Stimulated activated CD4-positive, alpha-beta T cell treated with anti-CD3 and anti-CD28 coated beads, Interleukin-4, amount 100 ng/mL, for 48 hours (primary cell): ENCODE measurements around the gene SLAIN1.
A peak's percentile ranks its signal among the peaks of the same experiment; 100 is the strongest.

ENCODE experiments used
- DNase-seq, 2 donors: peaks; one replicate each; pipeline ENCODE4 v3.0.0-alpha.2; 2020; ENCODE audit warnings: low read depth in 2 of 2

Gene SLAIN1

DNA sequence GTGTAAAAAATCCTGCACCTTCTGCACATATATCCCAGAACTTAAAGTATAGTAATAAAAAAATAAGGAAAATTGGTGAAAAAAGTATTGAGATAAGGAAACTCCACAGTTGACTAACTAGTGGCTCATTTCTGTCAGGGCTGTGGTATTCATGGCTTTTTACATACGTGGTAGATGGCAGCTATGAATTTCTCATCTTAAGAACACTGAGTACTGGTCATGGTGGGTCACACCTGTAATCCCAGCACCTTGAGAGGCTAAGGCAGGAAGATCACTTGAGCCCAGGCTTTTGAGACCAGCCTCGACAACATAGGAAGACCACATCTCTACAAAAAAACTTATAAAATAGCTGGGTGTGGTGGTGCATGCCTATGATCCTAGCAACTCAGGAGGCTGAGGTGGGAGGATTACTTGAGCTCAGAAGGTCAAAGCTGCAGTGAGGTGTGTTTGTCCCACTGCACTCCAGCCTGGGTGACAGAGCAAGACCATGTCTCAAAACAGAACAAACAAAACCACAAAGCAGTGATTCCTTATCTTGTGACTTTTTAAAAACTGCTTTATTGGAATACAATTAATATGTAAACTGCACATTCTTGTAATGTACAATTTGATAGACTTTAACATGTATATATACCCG lies 16.8 kb downstream of the SLAIN1 start:
- no peak for DNase-seq

DNA sequence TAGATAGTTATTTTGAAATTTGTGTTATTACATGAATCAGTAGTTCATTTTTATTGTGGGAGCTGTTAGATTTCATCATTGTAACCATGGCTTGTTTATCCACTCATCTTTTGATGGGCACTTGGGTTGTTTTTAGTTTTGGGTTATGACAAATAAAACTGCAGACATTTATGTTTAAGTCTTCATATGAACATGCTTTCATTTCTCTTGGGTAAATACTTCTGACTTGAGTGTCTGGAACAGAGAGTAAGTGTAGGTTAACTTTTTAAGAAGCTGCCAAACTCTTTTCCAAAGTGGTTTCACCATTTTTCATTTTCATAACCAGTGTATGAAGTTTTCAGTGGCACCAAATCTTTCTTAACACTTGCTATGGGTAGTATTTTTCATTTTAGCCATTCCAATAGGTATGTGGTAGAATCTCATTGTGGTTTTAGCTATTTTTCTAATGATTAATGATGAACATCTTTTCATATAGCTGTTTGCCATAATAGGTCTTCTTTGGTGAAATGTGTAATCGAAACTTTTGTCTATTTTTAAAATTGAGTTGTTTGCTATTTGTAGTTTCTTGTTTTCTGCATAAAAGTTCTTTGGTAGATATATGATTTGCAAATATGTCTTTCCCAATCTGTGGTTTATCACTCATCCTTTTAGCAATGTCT lies 17.9 kb downstream of the SLAIN1 start:
- no peak for DNase-seq

DNA sequence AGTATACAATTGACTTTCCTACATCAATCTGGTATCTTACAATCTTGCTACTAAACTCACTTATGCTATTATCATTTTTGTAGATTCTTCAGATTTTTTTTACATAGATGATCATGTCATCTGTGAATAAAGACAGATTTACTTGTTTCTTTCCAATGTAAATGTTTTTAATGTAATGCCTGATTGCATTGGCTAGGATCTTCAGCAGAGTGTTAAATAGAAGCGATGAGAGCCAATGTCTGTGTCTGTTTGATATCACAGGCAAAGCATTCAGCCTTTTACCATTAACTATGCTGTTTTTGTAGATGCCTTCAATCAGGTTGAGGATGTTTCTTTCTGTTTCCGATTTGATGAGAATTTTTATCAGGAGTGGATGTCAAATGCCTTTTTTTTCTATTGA lies 19.2 kb downstream of the SLAIN1 start:
- no peak for DNase-seq

DNA sequence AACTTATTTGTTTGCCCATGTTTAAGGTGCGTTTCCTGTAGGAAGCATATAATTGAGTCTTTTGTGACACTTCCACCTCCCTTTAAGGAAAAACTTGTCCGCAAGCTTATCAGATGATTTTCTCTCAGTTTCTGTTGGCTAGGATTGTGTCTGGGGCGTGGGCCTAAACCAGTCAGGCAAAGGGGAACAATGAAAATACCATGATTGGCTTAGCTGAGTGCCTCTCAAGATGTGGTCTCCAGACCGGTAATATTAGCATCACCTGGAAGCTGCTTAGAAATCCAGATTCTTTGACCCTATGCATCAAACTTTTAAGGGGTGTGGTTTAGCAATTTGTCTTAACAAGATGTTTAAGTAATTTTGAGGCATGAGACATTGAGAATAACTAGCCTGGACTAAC lies 20.0 kb downstream of the SLAIN1 start:
- no peak for DNase-seq

DNA sequence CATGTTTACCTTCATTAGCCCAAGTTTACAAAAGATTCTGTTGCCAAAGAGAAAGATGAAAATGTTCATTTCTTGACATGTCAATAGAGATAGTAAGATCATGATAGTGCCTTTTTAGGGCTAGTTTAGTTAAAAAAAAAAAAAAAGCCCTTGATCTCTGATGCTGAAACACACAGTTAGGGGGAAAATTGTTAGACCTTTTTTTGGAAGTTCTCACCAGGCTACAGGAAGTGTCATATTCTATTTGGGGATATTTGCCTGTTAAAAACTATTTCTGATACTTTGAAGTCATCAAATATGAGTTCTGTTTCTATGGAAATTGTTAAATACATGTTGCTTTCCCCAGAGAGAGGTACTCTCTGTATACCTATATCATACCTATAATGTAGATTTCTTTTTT lies 21.6 kb downstream of the SLAIN1 start:
- no peak for DNase-seq

DNA sequence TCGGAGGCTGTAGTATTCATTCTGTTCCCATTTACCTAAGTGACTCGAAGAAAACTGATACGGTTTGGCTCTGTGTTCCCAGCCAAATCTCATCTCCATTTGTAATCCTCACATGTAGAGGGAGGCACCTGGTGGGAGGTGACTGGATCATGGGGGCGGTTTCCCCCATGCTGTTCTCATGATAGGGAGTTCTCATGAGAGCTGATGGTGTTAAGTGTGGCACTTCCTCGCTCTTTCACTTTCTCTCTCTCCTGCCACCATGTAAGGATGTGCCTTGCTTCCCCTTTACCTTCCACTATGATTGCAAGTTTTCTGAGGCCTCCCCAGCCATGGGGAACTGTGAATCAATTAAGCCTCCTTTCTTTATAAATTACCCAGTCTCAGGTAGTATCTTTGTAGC lies 23.5 kb downstream of the SLAIN1 start:
- no peak for DNase-seq

DNA sequence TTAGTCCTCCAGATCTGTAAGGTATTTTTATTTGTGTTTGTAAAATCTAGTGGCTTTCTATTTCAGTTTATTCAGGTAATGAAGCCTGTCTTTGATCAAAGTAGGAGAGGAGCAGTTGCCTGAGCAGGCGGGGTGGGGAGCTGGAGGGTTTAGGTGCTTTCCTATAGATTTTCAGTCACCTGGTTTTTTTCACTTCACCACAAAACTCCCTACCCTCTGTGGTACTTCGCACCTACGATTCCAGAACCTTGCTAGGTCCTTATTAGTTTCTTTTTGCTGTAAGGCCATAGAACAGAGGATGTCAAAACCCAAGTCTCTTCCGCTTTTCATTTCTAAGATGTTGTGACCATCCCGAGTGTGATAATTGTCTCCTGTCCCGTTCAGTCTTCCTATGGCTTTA lies 26.6 kb downstream of the SLAIN1 start:
- DNase-seq: no peak

DNA sequence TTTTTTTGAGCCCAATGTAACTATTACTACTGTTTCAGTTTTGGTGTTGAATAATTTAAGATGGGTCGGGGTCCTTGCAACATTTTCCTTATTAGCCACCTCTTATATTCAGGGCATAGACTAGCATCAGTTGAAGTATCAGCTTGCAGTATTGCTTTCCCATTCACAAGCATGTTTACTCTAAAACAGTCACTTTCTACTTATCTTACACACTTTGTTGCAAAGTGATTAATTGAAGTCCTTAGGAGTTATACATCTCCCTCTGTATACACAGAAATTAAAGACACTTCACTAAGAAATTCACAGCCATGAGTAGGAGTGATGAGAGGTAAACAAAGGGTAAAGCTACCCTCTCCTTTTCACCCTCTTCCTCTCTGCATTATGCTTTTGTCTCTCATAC lies 27.6 kb downstream of the SLAIN1 start:
- no peak for DNase-seq

DNA sequence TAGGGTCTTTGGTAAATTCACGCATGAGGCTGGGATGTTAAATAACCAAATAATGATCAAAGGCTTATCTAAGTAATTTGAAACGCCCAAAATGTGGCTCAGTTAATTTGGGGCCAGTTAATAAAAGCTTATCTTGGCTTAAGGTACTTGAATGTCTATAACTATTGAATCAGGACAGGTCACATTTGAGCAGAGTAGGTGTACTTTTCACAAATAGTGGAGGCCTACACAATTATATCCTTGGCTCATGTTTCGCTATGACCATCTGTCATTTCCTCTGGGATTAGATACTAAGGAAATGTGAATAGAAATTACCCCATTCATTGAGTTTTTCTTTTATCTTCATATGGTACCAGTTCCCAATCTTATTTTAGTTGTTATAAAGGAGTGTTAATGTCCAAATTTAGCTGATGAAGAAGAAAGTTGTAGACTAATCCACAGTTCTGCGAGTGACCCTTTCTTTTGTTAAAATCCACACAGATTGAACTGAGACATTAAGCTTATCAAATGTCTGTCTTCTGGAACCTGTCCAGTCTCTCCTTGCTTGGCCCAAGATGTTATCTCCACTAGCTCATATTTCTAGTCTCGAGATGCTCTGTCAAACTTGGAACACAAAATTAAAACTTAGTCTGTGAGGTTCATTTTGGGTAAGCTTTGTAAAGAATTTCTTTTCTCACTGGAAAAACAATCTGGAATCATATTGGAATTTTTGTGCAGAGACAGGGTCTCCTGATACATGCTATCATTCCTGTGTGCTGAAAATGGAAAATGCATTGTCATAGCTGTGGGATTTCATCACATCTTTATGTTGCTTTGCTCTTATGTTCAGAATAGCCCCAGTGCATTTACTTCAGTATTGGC lies 31.0 kb downstream of the SLAIN1 start:
- DNase-seq: no peak

DNA sequence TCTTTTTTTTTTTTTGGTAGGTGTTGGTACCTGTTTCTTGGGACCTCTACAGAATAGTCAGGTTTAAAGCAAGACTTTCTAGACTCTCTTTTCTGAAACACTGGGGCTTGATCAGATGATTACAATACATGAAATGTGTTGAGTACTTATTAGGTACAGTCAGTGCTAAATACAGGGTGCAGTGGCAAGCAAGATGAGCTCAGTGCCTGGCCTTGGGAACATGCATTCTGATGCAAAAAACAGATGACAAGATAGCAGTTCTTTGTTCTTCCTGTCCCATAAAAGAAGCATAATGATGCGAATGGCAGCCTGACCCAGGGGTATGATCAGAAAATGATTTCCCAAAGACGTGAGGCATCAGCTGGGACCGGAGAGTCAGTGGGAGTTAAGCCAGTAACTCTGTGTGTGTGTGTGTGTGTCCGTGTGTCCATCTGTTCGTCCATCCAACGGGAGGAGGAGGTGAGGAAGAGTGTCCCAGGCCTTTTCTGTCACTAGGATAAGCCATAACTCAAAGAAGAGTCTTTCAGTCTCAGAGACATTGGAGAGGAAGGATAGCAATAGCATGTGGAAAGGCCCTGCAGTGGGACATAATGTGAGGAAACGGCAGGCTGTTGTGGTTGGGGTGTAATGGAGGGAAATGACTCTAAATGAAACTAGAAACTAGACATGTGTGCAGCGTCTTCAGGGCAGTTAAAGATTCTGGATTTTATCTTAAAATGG lies 32.2 kb downstream of the SLAIN1 start:
- peak; percentile 14 to 22 for DNase-seq

DNA sequence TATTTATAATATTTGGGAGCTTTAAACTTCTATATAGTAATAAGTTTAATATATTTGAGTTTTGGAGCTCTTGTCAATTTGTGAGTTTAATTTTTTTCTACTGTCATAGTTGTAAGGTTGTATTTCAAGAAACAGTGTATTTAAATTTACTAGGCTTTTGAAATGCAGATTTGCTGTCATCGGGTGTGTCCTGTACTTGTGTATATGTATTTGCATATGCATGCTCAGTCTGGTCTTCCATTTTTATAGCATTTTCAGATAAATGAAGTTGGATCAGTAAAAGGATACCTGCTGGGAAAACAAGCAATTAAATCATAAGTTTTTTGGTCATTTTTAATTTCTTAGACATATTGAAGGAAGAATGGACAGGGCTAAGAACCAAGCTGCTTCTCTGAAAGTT lies 33.1 kb downstream of the SLAIN1 start:
- DNase-seq: no peak

DNA sequence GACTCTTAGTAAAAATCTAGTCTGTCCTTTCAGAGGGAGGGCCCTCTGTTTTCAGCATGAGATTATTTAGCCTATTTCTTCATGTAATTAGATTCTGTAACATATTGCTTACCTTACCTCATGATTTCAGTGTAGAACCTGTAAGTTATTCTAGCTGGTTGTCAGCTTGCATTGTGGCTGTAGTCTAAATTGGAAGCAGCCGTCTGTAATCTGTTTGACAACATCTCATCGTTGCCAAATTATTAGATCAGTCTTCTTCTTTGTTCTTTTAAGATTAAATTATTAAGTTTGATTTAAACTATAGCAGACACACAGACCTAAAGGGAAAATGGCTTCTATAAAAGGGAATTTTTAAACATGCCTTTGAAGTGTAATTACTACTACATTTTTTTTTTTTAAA lies 34.8 kb downstream of the SLAIN1 start:
- DNase-seq: no peak

DNA sequence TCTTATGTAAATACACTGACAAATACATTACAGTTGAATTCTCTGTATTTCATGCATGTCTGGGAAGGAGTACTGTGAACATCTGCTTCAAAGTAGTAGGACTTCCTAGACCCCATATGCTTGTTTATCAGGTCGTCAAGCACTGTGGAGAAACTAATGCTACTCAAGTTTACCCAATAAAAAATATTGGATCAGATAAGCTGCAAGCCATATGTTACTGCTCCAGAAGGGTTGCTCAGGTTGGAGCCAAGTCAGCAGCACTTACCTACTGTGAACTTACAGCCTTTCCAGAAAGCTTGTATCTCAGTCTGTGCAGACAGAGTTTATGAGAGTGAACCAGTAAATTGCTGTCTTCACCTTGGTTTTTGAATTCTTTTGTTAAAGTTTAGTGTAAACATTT lies 36.2 kb downstream of the SLAIN1 start:
- DNase-seq: no peak

DNA sequence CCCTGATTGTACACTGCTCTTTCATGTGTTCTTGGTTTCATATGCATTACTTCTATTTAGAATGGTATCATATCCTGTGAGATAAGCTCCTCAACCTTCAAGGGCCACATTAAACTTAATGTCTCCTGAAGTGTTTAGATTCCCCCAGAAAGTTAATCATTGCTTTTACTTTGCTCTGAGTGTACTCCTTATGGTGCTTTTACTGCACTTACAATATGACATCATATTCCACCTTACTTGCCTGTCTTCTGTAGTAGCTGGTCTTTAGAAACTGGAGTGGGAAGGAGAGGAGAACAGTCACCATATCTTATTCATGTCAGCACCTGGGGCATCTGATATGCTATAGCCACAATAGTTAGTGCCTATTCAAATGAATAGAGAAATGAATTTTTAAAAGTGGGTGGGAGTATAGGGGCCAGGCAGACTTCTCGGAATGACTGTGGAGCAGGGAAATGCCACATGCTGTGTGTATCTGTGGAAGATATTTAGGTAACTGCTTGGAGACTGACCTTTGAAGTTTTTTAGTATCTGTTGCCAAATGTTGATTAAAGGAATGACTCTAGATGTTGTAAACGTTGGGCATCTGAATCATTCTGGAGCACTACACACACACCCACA lies 40.2 kb downstream of the SLAIN1 start:
- DNase-seq: no peak

DNA sequence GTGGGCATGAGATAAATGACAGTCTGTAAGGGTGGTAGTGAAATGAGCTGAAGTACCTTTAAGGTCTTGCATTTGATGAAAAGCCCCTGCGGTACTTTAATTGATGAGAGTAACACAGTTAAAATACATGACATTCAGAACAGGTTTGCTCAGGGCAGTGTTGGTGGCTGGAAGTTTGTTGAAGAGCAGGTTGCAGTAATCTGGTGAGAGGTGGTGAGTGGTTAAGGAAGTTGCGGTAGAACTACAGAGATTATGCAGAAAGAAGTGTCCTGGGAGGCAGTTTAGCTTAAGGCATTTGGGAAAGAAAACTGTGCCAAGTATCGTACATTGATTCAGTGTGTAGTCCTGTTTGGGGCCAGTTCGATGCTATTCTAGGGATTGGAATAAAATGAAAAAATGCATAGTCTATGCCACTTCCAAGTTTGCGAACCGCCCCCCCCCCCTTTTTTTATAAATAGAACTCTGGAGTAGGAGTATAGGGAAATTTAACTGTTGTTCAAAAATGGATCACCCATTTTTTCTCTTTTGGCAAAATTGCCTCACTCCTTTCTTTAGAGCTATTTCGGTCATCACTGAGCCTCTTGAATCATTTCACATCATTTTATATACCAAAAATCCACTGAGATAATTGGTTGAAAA lies 42.7 kb downstream of the SLAIN1 start:
- DNase-seq: no peak

DNA sequence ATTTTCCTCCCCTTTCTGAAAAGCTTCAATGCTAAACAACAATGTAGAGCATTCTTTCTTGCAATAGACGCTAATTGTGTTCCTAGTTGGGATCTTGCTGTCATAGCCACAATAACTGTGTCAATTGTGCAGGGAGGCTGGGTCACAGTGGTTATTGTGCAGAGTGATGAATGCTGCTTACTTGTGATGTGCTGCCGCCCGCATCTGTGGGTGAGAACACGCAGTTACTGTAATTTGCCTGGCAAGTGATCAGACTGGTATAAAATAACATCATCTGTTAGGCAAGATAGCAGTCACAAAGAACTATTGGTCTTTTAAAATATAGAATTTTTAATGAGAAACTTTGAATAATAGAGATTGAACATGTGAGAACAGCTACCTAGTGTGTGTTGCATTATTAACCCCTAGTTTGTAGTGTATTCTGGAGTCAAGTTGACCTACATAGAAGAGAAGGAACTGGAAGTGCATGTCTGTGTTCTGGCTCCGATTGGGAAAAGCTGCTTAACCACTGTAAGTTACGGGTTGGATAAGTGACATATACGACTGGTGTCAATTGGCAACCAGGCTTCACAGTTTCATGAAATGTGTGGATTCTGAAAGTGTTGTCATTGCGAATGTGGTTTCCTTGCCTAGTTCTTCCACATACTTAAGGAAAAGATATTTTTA lies 43.6 kb downstream of the SLAIN1 start:
- DNase-seq: no peak

DNA sequence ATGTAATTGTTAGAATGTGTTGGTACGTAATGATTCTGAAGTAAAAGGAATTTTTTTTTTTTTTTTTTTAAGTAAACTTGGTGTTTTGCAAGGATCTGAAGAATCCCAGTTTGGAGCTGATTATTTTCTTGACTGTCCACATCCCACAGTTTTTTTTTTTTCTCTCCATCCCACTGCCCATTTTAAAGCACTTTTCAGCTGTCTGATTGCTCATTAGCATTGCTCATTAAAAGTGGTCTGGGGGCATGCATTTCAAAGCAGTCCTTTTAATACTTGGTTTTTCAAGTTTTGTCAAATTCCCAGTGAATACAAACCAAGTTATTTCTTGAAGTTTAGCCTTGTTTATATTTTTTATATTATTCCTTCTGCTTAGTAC lies 44.1 kb downstream of the SLAIN1 start:
- no peak for DNase-seq

DNA sequence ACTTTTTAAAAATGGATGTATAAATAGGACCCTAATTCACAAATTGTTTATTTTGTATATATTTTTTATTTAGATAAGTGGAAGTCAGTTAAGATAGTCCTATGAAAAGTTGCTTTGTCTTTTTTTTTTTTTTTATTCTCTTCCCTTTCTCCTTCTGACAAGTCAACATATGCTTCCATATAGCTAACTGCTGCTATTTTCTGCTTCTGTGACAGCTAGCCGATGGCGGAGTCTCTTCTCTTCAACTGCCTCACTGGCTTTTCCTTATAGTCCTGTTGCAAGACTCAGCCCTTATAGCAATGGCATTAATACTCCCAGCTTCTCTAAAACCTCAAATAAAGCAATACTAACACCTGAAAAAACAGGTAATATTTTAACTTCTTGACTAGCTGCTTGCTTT lies 45.3 kb downstream of the SLAIN1 start:
- no peak for DNase-seq

DNA sequence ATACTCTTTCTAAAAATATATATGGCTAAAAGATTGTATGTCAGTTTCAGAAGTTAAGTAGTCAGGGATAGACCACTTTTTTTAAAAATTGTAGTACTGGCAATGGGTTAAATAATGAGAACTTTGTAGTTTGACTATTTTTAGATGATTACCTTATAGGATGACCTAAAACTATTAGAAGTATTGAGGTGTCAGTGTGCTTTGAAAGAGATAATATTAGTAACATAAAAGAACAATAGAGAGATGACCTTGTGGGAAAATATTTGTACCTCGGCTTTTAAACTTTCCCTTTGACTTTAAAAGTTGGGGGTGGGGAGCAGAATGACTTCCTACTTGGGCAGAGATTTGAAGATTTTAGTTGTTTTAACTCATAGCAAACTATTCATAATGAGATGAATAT lies 48.3 kb downstream of the SLAIN1 start:
- no peak for DNase-seq

DNA sequence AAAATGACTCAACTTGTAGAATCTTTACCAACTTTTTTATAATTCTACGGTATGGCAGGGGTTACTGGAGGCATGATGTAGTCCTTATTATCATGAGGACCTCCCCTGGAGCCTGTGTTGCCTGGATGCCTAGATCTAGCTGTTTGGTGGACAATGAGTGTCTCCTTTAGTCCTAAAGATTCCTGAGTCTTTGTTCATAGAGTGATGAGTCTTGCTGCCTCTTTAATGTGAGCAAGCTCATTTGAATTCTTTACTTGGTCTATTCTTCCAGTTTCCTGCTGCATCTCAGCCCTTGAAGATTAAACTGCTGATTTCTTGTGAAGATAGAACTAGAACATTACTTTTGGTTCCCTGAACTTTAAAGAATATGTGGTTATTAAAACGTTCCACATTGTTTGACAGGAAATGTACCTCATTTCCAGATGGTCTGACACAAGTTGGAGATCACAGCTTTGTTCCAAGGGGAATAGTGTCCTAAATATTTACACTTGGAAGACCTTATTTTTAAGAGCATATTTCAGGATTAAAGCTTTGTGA lies 51.9 kb downstream of the SLAIN1 start:
- no peak for DNase-seq
